Bone marrow (tissue), 2 donors: Measurements from ENCODE around the gene TMPRSS2.

Experiments used
- DNase-seq, 2 donors: peaks; one replicate each; lab custom pipeline; 2025; lab: John Stamatoyannopoulos, UW

TMPRSS2 gene

DNA sequence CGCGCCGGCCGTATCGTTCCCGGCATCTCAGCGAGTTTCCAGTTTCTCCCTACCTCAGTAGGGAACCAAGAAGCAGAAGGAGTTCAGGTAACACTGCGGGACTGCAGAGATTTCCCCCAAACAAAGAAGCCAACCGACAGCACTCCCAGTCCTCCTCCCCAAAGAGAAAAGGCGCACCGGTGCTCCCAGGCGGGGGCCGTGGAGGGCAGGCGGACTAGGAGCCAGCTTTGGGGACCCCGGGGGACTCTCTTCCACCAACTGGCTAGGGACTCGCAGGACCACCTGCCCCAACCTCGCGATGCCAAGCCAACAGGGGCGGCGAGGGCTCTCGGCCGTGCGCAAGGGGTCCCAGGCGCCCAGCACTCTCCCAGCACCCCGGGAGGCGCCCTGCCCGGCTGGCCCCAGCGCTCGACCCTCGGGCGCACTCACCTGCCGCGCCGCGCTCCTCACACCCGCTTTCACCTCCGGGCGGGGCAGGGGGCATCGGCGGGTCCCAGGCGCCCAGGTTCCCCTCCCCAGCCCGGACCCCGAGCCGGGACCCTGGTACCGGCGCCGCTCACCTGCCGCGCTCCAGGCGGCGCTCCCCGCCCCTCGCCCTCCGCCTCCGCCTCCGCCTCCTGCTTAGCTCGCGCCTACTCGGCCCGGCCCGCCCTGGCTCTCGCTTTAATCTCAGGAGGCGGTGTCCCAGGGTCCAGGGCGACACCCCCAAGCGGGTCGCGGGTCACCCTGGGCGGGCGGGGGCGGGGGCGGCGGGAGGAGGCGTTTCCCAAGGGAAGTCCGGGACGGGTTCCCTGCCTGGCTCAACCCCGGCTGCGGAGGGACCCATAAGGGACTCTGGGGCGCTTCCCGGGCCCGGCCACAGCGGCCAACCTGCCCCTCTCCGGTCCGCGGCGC lies at the start of gene TMPRSS2:
Gene TMPRSS2 (minus strand): TSS at position 638 of the 894 bp plus-strand sequence. CDS start 10,025 bp downstream, outside the sequence.
- DNase-seq = no peak

DNA sequence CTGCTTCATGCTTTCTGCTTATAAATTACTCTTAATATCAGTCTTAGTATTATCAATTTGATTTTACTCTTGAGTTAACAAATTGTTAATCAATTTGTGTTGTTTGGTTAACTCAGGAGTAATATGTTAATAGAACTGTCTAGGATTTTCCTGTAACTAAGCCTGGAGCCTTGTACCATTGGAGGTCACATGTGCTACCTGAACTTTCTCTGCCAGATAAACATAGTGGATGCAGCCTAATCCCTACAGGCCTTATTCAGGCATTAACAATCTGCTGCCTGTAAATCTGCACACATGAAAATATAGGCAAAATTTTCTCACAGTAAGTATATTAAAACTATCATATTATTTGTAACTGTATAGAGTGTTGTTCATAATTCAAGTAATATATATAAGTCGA lies 47.1 kb upstream of the TMPRSS2 start:
- DNase-seq = no peak

DNA sequence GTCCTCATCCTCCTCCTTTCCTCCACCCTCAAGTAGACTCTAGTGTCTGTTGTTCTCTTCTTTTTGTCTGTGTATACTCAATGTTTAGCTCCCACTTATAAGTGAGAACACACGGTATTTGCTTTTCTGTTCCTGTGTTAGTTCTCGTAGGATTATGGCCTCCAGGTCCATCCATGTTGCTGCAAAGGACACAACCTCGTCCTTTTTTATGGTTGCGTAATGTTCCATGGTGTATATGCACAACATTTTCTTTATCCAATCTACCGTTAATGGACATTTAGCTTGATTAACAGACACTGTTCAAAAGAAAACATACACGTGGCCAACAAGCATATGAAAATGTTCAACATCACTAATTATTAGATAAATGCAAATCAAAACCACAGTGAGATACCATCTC lies 44.3 kb upstream of the TMPRSS2 start:
- DNase-seq = no peak

DNA sequence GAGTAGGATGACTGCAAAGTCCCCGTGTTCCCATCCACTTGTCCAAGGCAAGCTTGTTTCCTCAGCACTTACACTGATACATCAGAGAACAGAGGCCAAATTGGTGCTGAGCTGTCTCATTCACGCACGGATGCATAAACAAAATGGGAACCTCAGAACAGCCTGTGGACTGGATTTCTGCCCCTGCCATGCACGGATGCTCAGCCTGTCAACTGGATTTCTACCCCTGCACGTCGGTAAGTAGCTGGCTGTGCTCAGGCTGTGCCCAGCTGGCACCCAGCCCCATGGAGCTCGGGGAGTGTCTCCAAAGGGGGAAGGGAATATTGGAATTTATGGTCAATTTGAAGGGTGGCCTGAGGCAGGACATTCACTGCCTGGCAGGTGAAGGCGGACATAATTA lies 40.8 kb upstream of the TMPRSS2 start:
- no peak for DNase-seq

DNA sequence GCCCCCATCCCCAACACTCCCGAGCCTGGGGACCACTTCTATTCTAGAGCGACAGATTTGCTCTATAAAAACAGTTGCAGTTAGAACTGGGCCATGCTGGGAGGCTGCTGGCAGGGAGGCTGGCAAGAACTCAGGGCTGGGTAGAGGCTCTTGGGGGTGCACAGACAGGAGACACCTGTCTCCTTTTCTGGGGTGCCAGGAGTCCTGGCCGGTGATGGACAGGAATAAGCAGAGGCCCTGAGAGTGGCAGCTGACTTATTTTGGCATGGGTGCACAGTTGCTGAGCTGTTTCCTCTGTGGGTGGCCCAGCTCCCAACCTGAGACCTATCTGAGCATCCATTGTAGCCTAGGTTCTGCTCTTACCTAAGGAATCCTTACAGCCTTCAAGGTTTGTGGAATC lies 39.2 kb upstream of the TMPRSS2 start:
- DNase-seq = no peak

DNA sequence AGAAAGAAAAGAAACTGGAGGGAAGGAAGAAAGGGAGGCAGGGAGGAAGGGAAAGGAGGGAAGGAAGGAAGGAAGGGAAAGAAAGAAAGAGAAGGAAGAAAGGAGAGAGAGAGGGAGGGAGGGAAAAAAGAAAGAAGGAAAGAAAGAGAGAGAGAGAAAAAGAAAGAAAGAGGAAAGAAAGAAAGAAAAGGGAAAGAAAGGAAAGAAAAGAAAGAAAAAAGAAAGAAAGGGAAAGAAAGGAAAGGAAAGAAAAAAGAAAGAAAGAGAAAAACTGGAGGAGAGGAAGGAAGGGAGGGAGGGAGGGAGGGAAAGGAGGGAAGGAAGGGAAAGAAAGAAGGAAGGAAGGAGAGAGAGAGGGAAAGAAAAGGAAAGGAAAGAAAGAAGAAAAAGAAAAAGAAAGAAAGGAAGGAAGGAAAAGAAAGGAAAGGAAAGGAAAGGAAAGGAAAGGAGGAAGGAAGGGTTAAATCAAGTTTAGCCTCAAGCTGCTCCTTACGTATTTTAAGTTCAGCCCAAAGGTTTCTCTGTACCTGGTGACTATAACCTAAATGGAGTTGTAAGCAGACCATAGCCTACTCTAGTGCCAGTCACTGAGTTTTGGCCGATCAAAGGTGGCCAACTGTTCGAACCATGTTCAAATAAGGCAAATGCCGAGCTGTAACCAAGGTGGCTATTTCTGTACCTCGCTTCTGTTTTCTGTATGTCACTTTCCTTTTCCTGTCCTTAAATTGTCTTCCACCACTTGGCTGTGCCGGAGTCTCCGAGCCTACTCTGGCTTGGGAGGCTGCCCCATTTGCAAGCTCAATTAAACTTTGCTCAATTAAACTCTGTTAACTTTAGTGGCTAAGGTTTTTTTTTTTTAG lies 37.8 kb upstream of the TMPRSS2 start:
- DNase-seq = no peak

DNA sequence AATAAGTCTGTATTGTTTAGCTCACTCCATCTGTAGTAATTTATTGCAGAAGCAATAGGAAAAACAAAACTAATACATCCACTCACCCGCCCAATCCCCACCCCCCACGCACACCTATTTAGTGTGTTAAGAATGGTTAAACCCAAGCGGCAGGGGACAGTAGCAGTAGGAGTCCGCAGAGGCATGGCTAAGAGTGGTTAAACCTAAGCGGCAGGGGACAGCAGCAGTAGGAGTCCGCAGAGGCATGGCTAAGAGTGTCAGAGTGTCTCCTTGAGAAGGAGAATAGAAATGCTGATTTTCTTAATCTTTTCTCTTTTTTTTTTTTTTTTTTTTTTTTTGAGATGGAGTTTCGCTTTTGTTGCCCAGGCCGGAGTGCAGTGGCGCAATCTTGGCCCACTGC lies 34.8 kb upstream of the TMPRSS2 start:
- no peak for DNase-seq

DNA sequence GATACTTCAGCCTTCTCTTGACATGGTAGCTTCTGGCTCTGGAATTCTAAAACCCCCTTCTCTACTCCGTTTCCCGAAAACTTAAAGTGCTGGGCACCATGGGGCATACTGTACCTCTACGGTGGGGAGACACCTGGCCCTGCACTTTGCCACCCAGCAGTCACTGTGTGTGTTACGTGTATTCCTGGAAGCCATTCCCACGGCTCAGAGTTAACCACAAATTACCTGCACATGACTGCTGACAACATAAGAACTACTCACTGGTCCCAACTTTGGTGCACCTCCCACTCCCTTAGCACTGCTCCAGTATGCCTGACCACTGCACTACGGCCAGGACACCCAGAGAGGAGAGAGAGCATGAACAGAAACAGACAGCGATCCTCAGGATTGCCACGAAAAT lies 29.4 kb upstream of the TMPRSS2 start:
- DNase-seq = no peak

DNA sequence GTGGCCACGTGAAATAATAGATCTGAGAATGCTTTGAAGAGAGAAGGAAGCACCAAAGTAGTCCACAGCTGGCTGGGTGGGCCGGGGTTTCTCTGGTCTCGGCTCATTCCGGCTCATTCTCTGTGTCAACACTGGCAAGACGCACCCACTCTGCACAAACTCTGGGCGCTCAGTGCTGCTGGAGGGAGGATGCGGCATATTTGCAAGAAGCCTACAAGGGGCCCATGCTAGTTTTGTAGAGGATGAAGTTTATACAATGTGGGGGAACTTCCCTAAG lies 28.8 kb upstream of the TMPRSS2 start:
- no peak for DNase-seq

DNA sequence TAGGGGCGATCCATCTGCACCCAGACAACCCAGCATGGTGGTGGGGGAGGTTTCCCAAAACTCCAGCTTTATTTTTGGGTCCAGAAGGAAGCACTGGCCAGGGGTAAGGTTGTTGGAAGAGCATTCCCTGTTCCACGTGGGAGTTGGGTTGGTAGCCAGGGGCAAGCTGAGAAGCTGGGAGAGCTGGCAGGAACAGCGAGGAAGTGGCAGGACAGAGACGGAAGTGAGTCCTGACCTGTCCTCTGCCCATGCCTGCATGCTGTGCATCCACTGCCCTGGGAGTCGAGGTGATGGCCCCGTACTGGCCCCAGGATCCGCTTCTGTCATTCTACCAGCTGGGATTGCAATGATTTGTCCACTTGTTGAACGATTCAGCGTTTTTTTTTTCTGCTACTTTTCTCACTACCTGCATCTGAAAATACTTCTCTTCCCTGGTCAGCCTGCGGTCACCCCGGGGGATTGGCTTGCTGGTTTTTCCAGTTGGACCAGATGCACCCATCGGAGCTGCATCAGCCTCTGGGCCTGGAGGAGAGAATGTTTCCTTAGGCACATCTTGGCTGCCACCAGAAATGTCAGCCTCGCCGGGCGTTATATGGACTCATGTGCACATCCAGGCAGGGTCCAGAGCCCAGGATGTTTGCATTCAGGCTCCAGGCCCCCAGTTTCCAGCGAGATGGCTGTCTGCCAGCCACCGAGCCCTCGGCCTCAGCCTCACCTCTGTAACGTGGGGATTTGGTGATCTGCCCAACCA lies 28.3 kb upstream of the TMPRSS2 start:
- DNase-seq = no peak

DNA sequence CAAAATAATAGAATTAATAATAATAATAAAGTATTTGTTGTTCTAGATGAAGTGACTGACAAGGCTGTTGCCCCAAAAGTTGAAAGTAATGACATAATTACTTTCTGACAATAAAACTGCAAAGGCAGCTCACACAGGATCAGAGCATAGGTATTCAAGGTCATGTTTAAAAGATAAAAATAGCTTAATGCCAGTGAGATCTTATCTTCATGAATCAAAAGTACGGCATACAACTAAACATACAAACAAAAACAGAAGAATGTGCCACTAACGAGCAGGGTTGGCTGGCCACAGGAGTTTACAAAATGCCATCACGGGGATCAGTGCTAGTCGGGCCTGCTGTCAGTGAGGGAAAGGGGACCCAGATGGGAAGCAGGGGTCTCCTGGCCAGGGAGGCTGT lies 22.4 kb upstream of the TMPRSS2 start:
- no peak for DNase-seq

DNA sequence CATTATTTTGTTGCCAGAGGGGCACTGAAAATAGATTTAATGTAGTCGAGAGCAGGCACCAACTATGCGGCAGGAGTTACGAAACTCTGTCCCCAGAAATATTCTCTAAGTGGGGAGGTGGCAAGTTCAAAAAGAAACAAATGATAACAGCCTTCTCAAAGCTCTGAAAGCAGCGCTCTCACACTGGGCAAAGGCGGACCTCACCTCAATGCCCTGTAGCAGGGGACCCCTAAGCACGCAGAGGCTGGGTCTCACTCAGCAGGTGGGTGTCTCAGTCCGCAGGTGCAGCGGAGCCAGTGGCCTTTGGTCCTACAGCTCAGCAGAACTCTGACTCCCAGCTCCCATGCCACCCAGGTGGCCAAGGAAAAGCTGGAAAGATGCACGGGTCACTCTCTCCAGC lies 21.8 kb upstream of the TMPRSS2 start:
- DNase-seq = no peak

DNA sequence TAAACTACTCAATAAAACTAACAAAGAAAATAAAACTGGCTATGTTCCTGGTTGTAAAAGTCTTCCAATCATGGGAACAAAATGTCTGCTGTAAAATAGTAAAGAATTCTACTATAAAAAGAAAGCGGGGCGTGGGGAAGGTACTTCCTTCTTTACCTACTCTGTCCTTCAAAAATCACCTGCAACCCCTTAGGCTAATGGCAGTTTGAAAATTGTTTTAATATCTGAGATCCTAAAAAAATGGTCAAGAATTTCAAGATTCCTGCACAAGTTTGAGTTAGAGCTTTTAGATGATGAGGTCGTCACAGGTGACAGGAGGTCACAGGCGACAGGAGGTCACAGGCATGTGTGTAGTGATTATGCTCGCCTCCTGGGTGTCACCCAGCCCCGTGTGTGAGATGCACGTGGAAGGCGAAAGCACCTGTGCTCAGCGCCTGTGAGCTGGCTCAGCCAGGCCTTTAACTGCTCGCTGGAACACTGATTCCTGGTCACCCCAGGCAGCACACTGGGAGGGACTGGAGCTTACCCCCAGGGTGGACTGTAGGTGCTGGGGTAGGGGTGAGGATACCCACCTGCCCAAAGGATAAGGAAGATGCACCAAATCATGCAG lies 18.6 kb upstream of the TMPRSS2 start:
- DNase-seq = no peak

DNA sequence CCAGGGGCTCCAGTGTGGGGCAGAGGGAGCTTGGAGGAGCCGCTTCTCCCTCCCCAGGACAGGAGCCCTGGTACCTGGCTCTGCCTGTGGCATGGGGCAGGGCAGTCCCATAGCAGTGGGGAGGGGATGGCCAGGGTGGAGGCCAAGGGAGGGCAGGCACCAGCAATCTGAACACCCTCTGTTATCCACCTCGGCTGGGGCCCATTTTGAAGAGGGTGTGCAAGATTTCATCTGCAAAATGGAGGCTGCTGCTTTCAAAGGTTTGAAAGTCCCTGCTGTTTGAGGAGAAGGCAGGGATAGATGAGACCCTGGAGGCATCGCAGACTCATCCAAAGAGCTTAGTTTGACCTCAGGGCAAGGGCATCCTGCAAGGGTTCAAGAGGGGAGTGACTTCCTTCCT lies 15.2 kb upstream of the TMPRSS2 start:
- no peak for DNase-seq

DNA sequence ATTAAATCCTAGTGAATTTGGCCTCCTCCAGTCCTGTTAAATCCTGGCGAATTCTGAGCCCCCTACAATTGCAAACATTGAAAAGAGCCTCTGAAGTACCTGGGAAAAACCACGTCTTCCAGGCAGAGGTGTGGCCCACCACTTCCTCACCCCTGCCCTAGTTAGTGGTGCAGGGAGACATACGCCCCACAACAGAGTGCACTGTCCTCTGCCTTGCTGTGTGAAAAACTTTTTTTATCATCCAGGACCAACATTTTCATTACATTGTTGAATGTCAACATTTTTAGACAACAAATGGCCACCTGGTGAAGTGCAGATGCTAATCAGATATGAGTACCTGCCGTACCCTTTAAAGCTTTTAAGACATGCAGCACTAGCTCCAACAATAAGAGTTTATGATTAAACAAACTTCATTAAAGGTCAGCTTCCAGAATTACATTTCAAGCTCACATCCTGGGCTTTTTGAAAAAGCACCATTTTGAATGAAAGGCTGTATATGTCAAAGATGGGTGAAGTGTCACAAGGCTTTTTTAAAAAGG lies 13.6 kb upstream of the TMPRSS2 start:
- no peak for DNase-seq

DNA sequence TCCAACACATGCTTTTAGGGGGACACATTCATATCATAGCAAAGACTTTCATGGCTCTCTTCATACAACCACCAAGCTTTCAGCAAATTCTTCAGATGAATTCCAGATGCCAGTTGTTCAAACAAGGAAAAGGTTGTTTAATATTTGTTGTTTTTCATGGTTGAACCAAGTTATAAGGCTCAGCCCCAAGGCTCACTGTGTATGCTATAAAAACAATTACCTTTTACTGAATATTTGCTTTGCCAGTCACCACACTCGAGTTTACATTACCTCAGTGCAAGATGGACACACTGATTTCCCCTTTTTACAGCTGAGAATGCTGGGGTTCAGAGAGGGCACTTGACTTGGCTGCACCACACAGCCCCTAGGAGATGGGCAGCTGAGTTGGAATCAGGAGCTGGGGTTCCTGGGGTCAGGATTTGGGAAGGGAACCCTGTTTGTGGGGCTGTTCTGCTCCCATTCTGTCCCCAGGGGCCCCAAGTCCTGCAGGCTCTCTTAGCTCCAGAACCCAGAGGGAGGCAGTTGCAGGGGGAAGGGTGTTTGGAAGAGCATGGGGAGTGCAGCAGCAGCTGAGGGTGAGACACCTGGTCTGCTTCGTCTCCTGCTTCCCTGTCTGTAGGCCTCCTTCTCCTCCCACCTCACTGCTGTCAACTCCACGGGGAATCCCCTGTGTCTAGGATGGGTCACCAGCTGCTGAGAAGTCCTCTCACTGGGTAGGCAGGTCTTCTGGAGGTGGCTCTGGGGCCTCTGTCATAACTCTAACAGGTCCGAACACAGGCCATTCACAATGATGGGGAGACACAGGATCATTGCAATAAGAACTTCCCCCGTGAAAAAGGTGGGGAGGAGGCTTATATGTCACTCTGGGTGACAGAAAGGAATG lies 12.8 kb upstream of the TMPRSS2 start:
- no peak for DNase-seq

DNA sequence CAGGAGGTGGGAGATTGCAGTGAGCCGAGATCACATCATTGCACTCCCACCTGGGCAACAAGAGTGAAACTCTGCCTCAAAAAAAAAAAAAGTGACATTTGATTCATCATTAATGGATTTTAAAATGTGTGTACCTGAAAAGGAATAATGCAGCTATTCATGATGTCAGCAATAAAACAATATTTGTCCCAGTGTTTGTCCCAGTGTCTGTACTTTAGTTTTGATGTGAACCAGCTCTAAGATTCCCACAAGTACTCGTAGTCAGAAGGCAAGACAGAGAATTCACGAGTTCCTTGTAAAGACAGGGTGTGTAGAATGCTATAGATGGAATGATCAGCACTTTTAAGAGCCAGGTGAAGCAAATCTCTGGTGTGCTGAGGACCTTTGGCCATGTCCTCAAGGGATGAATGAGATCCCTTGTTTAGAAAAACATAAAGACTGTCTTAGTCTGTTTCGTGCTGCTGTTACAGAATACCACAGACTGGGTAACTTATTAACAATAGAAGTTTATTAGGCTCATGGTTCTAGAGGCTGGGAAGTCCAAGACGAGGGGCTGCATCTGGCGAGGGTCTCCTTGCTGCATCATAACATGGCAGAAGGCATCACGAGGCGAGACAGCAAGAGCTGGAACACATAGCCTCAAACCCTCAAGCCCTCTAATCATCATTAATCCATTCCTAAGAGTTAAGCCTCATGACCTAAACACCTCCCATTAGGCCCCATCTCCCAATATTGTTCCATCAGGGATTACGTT lies 12.0 kb upstream of the TMPRSS2 start:
- no peak for DNase-seq

DNA sequence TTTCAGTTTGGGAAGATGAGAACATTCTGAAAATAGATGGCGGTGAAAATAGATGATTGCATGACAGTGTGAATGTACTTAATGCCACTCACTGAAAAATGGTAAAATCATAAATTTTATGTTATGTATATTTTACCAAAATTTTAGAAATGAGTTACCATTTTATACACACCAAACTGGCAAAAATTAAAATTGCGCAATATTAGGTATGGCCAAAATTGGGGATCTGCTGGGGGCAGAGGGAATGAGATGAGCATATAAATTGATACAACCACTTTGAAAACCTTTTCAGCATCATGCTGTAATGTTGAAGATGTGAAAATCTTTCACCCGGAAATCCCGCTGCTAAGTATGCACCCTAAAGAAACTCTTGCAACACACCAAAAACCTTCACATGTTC lies 10.8 kb upstream of the TMPRSS2 start:
- DNase-seq = no peak

DNA sequence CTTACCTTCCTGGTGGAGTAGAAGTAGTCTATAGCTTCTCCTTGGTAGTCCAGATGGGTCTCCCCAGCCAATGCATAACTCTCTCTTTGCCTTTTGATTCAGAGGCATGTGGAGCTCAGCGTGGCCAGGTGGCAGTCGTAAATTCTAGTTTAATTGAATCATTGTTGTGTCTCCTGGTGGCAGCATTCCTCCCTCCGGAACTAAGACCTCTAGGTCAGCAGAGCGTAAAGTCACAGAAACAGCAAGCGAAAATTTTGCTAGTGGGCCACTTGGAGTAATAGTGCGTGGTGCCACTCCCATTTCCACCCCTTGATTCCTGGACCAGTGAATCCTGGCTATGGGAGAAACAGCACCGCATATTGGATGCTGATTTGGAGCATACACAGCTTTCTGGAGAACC lies 3.9 kb upstream of the TMPRSS2 start:
- no peak for DNase-seq

DNA sequence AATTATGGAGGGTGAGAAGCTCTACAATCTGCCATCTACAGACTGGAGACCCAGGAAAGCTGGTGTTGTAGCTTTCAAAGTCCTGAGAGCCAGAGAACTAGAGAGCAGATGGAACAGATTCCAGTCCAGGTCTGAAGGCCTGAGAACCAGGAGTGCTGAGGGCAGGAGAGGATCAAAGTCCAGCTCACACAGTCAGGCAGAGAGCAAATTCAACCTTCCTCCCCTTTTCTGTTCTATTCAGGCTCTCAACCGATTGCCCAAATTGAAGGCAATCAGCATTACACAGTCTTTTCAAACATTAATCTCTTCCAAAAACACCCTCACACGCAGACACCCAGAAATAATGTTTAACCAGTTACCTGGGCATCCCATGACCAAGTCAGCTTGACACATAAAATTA lies 2.5 kb upstream of the TMPRSS2 start:
- no peak for DNase-seq
